ENCODE results near the gene EYA2.

EYA2 gene

GRCh38 chr20:47206962-47207641 is 312.5 kb downstream of the EYA2 start:
- peaks cover 15% of the 10 kb centered on the region; the same call in 1 of the 2 replicates for H3K36me3 ChIP-seq (ENCODE audit: insufficient read depth, low read length)
- H3K4me3 ChIP-seq: no peak overlapping the region
- no peak for DNase-seq (ENCODE audit: low read depth, low spot score)
- TF ChIP-seq FOXP2 (optimal IDR thresholded peaks at IDR 0.05; ENCODE audit: control extremely low read depth, extremely low read length, insufficient read depth) (no peak), EZH2 (IDR thresholded peaks at IDR 0.05) (no peak), POLR2AphosphoS5 (IDR thresholded peaks at IDR 0.05; ENCODE audit: borderline replicate concordance, low read depth, low read length) (no peak)
- H3K27ac ChIP-seq: no peak overlapping the region
- no peak overlapping the region for H3K9ac ChIP-seq (ENCODE audit: insufficient read length)
- no peaks in the 10 kb centered on the region for H3K9me3 ChIP-seq (ENCODE audit: low read depth, low read length)

- H3K36me3 ChIP-seq (ENCODE audit: insufficient read depth, low read length): peaks cover 27% of the 10 kb centered on the region; the same call in 1 of the 2 replicates
- no peak overlapping the region for H3K4me3 ChIP-seq
- TF ChIP-seq FOXP2 (optimal IDR thresholded peaks at IDR 0.05; ENCODE audit: control extremely low read depth, extremely low read length, insufficient read depth): no peak
- TF ChIP-seq POLR2AphosphoS5 (IDR thresholded peaks at IDR 0.05; ENCODE audit: borderline replicate concordance, low read depth, low read length): no peak
- H3K27ac ChIP-seq: no peak overlapping the region
- H3K9ac ChIP-seq (ENCODE audit: insufficient read length): no peak overlapping the region
- no peaks in the 10 kb centered on the region for H3K9me3 ChIP-seq (ENCODE audit: low read depth, low read length)
- DNase-seq (ENCODE audit: low read depth, low spot score): no peak
Observed at GRCh38 chr20:47208534-47209174, 314.0 kb downstream of the EYA2 start.

- no peak for DNase-seq (ENCODE audit: low read depth, low spot score)
Observed at GRCh38 chr20:47209982-47210381, 315.3 kb downstream of the EYA2 start.

GRCh38 chr20:47210470-47210869 is 315.8 kb downstream of the EYA2 start:
- H3K9me3 ChIP-seq (ENCODE audit: low read depth, low read length): no peaks in the 10 kb centered on the region
- H3K9ac ChIP-seq (ENCODE audit: insufficient read length): no peak overlapping the region
- no peak for DNase-seq (ENCODE audit: low read depth, low spot score)
- no peak overlapping the region for H3K27ac ChIP-seq
- peaks cover 27% of the 10 kb centered on the region; the same call in 1 of the 2 replicates for H3K36me3 ChIP-seq (ENCODE audit: insufficient read depth, low read length)
- no peak overlapping the region for H3K4me3 ChIP-seq
- TF ChIP-seq POLR2AphosphoS5 (IDR thresholded peaks at IDR 0.05; ENCODE audit: borderline replicate concordance, low read depth, low read length): no peak
- no peak for TF ChIP-seq FOXP2 (optimal IDR thresholded peaks at IDR 0.05; ENCODE audit: control extremely low read depth, extremely low read length, insufficient read depth)
- TF ChIP-seq EZH2 (IDR thresholded peaks at IDR 0.05): no peak

More at GRCh38 chr20:47209982-47210381, 315.3 kb downstream of the EYA2 start:
- TF ChIP-seq FOXP2 (optimal IDR thresholded peaks at IDR 0.05; ENCODE audit: control extremely low read depth, extremely low read length, insufficient read depth): no peak
- no peak for TF ChIP-seq POLR2AphosphoS5 (IDR thresholded peaks at IDR 0.05; ENCODE audit: borderline replicate concordance, low read depth, low read length)
- no peak overlapping the region for H3K9ac ChIP-seq (ENCODE audit: insufficient read length)
- no peak overlapping the region for H3K4me3 ChIP-seq
- H3K9me3 ChIP-seq (ENCODE audit: low read depth, low read length): no peaks in the 10 kb centered on the region
- no peak overlapping the region for H3K27ac ChIP-seq
- peaks cover 27% of the 10 kb centered on the region; the same call in 1 of the 2 replicates for H3K36me3 ChIP-seq (ENCODE audit: insufficient read depth, low read length)

- H3K9me3 ChIP-seq (ENCODE audit: low read depth, low read length): no peaks in the 10 kb centered on the region
- H3K36me3 ChIP-seq (ENCODE audit: insufficient read depth, low read length): peaks cover 32% of the 10 kb centered on the region; the same call in 1 of the 2 replicates
- TF ChIP-seq EZH2 (IDR thresholded peaks at IDR 0.05): no peak
- no peak for TF ChIP-seq POLR2AphosphoS5 (IDR thresholded peaks at IDR 0.05; ENCODE audit: borderline replicate concordance, low read depth, low read length)
- TF ChIP-seq FOXP2 (optimal IDR thresholded peaks at IDR 0.05; ENCODE audit: control extremely low read depth, extremely low read length, insufficient read depth): no peak
- no peak for DNase-seq (ENCODE audit: low read depth, low spot score)
- no peak overlapping the region for H3K9ac ChIP-seq (ENCODE audit: insufficient read length)
- no peak overlapping the region for H3K4me3 ChIP-seq
- no peak overlapping the region for H3K27ac ChIP-seq
Observed at GRCh38 chr20:47211036-47211435, 316.4 kb downstream of the EYA2 start.

- no peak overlapping the region for H3K27ac ChIP-seq
- peaks cover 32% of the 10 kb centered on the region; the same call in 1 of the 2 replicates for H3K36me3 ChIP-seq (ENCODE audit: insufficient read depth, low read length)
- no peak overlapping the region for H3K9ac ChIP-seq (ENCODE audit: insufficient read length)
- TF ChIP-seq FOXP2 (optimal IDR thresholded peaks at IDR 0.05; ENCODE audit: control extremely low read depth, extremely low read length, insufficient read depth) (no peak), POLR2AphosphoS5 (IDR thresholded peaks at IDR 0.05; ENCODE audit: borderline replicate concordance, low read depth, low read length) (no peak), EZH2 (IDR thresholded peaks at IDR 0.05) (no peak)
- no peaks in the 10 kb centered on the region for H3K9me3 ChIP-seq (ENCODE audit: low read depth, low read length)
- no peak for DNase-seq (ENCODE audit: low read depth, low spot score)
- no peak overlapping the region for H3K4me3 ChIP-seq
Observed at GRCh38 chr20:47212606-47213207, 318.1 kb downstream of the EYA2 start.

- TF ChIP-seq EZH2 (IDR thresholded peaks at IDR 0.05) (no peak), FOXP2 (optimal IDR thresholded peaks at IDR 0.05; ENCODE audit: control extremely low read depth, extremely low read length, insufficient read depth) (no peak), POLR2AphosphoS5 (IDR thresholded peaks at IDR 0.05; ENCODE audit: borderline replicate concordance, low read depth, low read length) (no peak)
- Histone ChIP-seq H3K9me3 (ENCODE audit: low read depth, low read length) (no peaks in the 10 kb centered on the region), H3K27ac (no peak overlapping the region), H3K9ac (ENCODE audit: insufficient read length) (no peak overlapping the region), H3K4me3 (no peak overlapping the region), H3K36me3 (ENCODE audit: insufficient read depth, low read length) (peaks cover 32% of the 10 kb centered on the region; the same call in 1 of the 2 replicates)
- no peak for DNase-seq (ENCODE audit: low read depth, low spot score)
Observed at GRCh38 chr20:47213966-47214365, 319.3 kb downstream of the EYA2 start.

- Histone ChIP-seq H3K9me3 (ENCODE audit: low read depth, low read length) (no peaks in the 10 kb centered on the region), H3K9ac (ENCODE audit: insufficient read length) (no peak overlapping the region), H3K36me3 (ENCODE audit: insufficient read depth, low read length) (peaks cover 34% of the 10 kb centered on the region), H3K4me3 (no peak overlapping the region), H3K27ac (no peak overlapping the region)
- no peak for TF ChIP-seq POLR2AphosphoS5 (IDR thresholded peaks at IDR 0.05; ENCODE audit: borderline replicate concordance, low read depth, low read length)
- TF ChIP-seq EZH2 (IDR thresholded peaks at IDR 0.05): no peak
- TF ChIP-seq FOXP2 (optimal IDR thresholded peaks at IDR 0.05; ENCODE audit: control extremely low read depth, extremely low read length, insufficient read depth): no peak
- DNase-seq (ENCODE audit: low read depth, low spot score): no peak
Observed at GRCh38 chr20:47215653-47216397, 321.2 kb downstream of the EYA2 start.

Data from SK-N-MC (cell line).